GM12801 (cell line): ENCODE data around the gene CDC42SE1.

Experiments
- TF ChIP-seq, protein P1 (sequence below): IDR thresholded peaks from one replicate; pipeline ENCODE4 v1.5.1; 2011; ENCODE audit warnings: control low read depth; ENCODE audit not compliant: insufficient read length; ENCODE audit errors: extremely low read depth

The CDC42SE1 gene, protein sequence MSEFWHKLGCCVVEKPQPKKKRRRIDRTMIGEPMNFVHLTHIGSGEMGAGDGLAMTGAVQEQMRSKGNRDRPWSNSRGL

DNA sequence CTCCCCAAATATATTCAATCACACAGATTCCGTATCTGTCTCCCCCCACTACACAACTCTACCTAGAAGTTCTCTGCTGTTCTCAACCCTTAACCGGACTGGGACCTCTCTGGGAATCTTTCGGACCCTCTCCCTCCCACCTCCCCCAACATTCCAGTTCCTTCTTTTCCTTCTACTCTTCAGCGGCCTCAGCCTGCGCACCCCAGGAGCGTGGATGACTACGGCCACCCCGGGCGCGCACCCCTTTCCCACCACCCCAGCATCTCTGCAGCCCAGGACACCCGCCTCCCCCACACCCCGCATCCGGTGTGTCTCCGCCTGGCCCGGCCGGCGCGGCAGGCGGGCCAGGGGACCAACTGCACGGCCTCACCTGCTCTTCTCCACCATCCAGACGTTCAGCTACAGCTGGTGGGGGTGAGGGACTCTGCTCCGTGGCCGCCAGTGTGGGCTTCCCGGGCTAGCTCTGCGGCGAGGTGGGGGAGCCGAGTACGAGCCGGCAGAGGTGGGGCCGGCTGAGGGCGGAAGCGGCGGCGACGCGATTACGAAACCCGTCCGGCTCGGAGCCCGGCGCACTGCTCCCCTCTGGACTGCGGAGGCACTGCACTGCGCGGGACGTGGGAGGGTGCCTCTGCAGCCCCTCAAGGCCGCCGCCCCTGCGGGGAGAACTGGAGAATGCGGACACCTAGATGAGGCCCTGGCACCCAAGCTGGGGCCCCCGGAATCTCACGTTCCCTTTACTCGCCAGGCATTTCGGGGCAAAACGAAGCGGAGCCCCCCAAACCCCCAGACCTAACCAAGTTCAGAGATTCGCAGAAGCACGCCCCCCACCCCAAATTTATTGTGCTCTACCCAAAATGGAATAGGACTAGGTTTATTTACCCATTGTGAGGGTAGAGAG is at the start of gene CDC42SE1:
CDC42SE1 (minus strand) TSS at position 514 of the 898 bp plus-strand sequence. CDS start 3,892 bp downstream, outside the sequence.
- TF ChIP-seq, protein P1, sequence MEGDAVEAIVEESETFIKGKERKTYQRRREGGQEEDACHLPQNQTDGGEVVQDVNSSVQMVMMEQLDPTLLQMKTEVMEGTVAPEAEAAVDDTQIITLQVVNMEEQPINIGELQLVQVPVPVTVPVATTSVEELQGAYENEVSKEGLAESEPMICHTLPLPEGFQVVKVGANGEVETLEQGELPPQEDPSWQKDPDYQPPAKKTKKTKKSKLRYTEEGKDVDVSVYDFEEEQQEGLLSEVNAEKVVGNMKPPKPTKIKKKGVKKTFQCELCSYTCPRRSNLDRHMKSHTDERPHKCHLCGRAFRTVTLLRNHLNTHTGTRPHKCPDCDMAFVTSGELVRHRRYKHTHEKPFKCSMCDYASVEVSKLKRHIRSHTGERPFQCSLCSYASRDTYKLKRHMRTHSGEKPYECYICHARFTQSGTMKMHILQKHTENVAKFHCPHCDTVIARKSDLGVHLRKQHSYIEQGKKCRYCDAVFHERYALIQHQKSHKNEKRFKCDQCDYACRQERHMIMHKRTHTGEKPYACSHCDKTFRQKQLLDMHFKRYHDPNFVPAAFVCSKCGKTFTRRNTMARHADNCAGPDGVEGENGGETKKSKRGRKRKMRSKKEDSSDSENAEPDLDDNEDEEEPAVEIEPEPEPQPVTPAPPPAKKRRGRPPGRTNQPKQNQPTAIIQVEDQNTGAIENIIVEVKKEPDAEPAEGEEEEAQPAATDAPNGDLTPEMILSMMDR = no peak

DNA sequence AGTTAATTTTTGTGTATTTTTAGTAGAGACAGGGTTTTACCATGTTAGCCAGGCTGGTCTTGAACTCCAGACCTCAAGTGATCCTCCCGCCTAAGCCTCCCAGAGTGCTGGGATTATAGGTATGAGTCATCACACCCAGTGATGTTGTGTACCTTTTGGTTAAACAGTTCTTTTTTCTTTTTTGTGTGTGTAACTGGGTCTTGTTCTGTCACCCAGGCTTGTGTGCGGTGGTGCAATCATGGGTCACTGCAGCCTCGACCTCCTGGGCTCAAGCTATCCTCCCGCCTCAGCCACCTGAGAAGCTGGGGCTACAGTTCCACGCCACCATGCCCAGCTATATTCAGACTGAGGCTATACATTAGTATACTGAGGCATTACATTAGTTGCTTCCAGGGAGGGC is 48.9 kb upstream of the CDC42SE1 start:
- TF ChIP-seq, protein P1 = no peak

DNA sequence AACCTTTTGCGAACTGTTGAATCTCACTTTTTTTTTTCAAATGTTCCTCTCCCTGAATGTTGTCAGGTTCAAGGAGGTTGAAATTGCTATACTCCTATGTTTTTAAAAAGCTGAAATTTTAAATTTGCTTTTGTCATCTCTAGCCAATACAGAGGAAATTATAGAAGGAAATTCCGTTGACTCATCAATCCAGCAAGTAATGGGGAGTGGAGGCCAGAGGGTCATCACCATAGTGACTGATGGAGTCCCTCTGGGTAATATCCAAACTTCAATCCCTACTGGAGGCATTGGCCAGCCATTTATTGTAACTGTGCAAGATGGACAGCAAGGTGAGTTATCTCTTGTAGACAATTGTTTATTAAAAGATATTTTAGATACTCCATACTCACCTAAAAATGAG is 47.5 kb upstream of the CDC42SE1 start:
- TF ChIP-seq, protein P1 = no peak

DNA sequence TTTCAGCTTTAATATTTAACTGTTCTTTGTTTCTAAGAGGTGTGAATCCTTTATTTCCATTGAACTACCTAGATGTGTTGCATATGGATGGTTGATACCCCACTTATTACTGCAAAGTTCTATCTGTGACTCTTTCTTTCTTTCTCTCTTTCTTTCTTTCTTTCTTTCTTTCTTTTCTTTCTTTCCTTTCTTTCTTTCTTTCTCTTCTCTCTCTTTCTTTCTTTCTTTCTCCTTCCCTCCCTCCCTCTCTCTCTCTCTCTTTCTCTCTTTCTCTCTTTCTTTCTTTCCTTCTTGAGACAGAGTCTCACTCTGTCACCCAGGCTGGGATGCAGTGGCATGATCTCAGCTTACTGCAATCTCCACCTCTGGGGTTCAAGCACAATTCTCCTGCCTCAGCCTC is 45.2 kb upstream of the CDC42SE1 start:
- TF ChIP-seq, protein P1 = no peak

DNA sequence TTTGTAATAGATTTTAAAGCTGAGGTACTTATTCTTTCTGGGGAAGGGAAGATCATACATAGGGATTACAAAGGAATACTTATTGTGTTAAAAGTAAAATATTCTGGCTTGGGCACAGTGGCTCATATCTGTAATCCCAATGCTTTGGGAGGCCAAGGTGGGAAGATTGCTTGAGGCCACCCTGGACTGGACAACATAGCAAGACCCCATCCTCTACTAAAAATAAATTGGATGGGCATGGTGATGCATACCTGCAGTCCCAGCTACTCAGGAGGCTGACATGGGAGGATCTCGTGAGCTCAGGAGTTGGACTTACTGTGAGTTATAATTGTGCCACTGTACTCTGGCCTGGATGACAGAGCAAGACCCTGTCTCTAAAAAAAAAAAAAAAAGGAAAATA is 38.7 kb upstream of the CDC42SE1 start:
- TF ChIP-seq, protein P1 = no peak

DNA sequence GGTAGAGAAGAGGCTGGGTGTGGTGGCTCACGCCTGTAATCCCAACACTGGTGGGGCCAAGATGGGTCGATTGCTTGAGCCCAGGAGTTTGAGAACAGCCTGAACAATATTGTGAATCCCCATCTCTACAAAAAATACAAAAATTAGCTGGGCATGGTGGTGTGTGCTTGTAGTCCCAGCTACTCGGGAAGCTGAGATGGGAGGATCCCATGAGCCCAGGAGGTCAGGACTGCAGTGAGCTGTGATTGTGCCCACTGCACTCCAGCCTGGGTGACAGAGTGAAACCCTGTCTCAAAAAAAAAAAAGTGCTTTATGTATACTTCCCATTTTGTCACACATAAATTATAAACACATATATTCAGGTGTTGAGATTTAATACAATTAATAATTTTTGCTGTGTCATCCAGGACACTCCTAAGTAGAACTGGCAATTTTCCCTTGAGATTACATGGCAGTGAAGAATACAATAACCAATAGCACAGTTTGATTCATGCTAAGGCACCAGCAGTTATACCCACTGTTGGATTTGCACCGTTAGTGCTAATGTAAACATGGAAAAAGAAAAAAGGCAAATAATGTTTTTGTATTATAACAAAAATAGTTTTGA is 26.6 kb upstream of the CDC42SE1 start:
- TF ChIP-seq, protein P1 = no peak

DNA sequence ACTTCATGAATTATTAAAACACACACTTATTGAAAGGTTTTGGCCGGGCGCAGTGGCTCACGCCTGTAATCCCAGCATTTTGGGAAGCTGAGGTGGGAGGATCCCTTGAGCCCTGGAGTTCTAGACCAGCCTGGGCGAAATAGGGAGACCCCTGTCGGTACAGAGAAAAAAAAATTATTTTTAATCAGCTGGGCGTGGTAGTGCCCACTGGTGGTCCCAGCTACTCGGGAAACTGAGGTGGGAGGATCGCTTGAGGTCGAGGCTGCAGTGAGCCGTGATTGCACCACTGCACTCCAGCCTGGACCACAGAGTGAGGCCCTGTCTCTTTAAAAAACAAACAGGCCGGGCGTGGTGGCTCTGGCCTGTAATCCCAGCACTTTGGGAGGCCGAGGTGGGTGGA is 12.8 kb upstream of the CDC42SE1 start:
- TF ChIP-seq, protein P1 = no peak
